ENCODE results near the gene HEXA. TPM values are rescaled to one million over a fixed set of nuclear protein-coding genes. Genes with fewer than 3 reads are reported as not detected.
A peak's percentile ranks its signal among the peaks of the same experiment; 100 is the strongest.

Gene HEXA
- total and polyA plus RNA-seq, 4 donors, result 38.1 to 69.0 (median 52.7) TPM

DNA sequence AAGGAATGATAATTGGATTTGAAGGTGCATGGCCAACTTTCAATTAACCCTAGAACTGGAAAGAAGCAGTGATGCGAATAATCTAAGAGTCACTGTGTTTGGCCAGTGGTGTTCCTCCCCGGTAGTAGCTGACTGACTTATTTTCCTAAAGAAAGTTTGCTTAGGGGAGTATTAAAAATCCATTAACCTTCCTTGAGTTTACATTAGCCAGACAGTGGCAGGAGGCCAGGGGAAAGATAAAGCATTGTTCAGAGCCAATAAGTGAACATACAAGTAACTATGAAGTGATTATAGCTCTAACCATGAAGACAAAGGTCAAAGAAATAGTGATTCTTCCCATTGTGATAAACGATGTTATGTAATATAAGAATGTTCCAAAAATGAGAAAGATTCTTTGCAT is 13.4 kb upstream of the HEXA start:
- Histone ChIP-seq H3K9me3 (ENCODE audit: control insufficient read depth in 4 of 4, low read length in 3 of 4) (no peaks in the 10 kb centered on the region), H3K9ac (ENCODE audit: low read depth in 1 of 2, low read length in 2 of 2) (no peak overlapping the region), H3K4me3 (ENCODE audit: low read depth in 1 of 3, low read length in 3 of 3) (no peak overlapping the region), H3K4me1 (ENCODE audit: control insufficient read depth in 4 of 4, insufficient read depth in 4 of 4, low read length in 3 of 4) (no peaks in the 10 kb centered on the region), H3K36me3 (ENCODE audit: control insufficient read depth in 4 of 4, insufficient read depth in 3 of 4, low read depth in 1 of 4, low read length in 3 of 4) (no peaks in the 10 kb centered on the region), H3K27me3 (ENCODE audit: control insufficient read depth in 4 of 4, insufficient read depth in 4 of 4, low read length in 3 of 4) (no peaks in the 10 kb centered on the region), H3K27ac (ENCODE audit: low read depth in 1 of 2, low read length in 2 of 2) (no peak overlapping the region)
- no peak for DNase-seq (ENCODE audit: low spot score)
- TF ChIP-seq RAD21 (IDR thresholded peaks at IDR 0.05), result no peak
- no peak for TF ChIP-seq JUND (IDR thresholded peaks at IDR 0.05)
- TF ChIP-seq, protein P1, sequence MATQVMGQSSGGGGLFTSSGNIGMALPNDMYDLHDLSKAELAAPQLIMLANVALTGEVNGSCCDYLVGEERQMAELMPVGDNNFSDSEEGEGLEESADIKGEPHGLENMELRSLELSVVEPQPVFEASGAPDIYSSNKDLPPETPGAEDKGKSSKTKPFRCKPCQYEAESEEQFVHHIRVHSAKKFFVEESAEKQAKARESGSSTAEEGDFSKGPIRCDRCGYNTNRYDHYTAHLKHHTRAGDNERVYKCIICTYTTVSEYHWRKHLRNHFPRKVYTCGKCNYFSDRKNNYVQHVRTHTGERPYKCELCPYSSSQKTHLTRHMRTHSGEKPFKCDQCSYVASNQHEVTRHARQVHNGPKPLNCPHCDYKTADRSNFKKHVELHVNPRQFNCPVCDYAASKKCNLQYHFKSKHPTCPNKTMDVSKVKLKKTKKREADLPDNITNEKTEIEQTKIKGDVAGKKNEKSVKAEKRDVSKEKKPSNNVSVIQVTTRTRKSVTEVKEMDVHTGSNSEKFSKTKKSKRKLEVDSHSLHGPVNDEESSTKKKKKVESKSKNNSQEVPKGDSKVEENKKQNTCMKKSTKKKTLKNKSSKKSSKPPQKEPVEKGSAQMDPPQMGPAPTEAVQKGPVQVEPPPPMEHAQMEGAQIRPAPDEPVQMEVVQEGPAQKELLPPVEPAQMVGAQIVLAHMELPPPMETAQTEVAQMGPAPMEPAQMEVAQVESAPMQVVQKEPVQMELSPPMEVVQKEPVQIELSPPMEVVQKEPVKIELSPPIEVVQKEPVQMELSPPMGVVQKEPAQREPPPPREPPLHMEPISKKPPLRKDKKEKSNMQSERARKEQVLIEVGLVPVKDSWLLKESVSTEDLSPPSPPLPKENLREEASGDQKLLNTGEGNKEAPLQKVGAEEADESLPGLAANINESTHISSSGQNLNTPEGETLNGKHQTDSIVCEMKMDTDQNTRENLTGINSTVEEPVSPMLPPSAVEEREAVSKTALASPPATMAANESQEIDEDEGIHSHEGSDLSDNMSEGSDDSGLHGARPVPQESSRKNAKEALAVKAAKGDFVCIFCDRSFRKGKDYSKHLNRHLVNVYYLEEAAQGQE (IDR thresholded peaks at IDR 0.05), result no peak
- no peak for TF ChIP-seq YY1 (IDR thresholded peaks at IDR 0.05)
- TF ChIP-seq HNF4G (IDR thresholded peaks at IDR 0.05), result no peak
- TF ChIP-seq EGR1 (IDR thresholded peaks at IDR 0.05; ENCODE audit: low read depth in 2 of 2), result no peak
- TF ChIP-seq TAF1 (conservative IDR thresholded peaks at IDR 0.05), result no peak
- 54% methylated on average over 3 of the region's 3 CpGs for WGBS

GRCh38 chr15:72387741-72388140 is 11.9 kb upstream of the HEXA start:
- DNase-seq (ENCODE audit: low spot score), result no peak
- H3K9ac ChIP-seq (ENCODE audit: low read depth in 1 of 2, low read length in 2 of 2), result no peak overlapping the region

GRCh38 chr15:72382146-72382545 is 6.3 kb upstream of the HEXA start:
- H3K27me3 ChIP-seq (ENCODE audit: control insufficient read depth in 4 of 4, insufficient read depth in 4 of 4, low read length in 3 of 4), result no peaks in the 10 kb centered on the region
- no peak for DNase-seq (ENCODE audit: low spot score)
- H3K4me1 ChIP-seq (ENCODE audit: control insufficient read depth in 4 of 4, insufficient read depth in 4 of 4, low read length in 3 of 4), result no peaks in the 10 kb centered on the region
- no peaks in the 10 kb centered on the region for H3K9me3 ChIP-seq (ENCODE audit: control insufficient read depth in 4 of 4, low read length in 3 of 4)
- no peak overlapping the region for H3K4me3 ChIP-seq (ENCODE audit: low read depth in 1 of 3, low read length in 3 of 3)
- H3K36me3 ChIP-seq (ENCODE audit: control insufficient read depth in 4 of 4, insufficient read depth in 3 of 4, low read depth in 1 of 4, low read length in 3 of 4), result no peaks in the 10 kb centered on the region
- no peak overlapping the region for H3K27ac ChIP-seq (ENCODE audit: low read depth in 1 of 2, low read length in 2 of 2)
- WGBS, result 66% methylated on average over 2 of the region's 2 CpGs
- H3K9ac ChIP-seq (ENCODE audit: low read depth in 1 of 2, low read length in 2 of 2), result no peak overlapping the region
- TF ChIP-seq, protein P2, sequence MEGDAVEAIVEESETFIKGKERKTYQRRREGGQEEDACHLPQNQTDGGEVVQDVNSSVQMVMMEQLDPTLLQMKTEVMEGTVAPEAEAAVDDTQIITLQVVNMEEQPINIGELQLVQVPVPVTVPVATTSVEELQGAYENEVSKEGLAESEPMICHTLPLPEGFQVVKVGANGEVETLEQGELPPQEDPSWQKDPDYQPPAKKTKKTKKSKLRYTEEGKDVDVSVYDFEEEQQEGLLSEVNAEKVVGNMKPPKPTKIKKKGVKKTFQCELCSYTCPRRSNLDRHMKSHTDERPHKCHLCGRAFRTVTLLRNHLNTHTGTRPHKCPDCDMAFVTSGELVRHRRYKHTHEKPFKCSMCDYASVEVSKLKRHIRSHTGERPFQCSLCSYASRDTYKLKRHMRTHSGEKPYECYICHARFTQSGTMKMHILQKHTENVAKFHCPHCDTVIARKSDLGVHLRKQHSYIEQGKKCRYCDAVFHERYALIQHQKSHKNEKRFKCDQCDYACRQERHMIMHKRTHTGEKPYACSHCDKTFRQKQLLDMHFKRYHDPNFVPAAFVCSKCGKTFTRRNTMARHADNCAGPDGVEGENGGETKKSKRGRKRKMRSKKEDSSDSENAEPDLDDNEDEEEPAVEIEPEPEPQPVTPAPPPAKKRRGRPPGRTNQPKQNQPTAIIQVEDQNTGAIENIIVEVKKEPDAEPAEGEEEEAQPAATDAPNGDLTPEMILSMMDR (IDR thresholded peaks at IDR 0.05; ENCODE audit: low read depth, low read length, missing input control), result peak; percentile 33
- TF ChIP-seq RAD21 (IDR thresholded peaks at IDR 0.05), result peak; percentile 45 to 71
- no peak for TF ChIP-seq MAX (IDR thresholded peaks at IDR 0.05)
- no peak for TF ChIP-seq FOXA2 (IDR thresholded peaks at IDR 0.05)

More at GRCh38 chr15:72387741-72388140, 11.9 kb upstream of the HEXA start:
- Histone ChIP-seq H3K9me3 (ENCODE audit: control insufficient read depth in 4 of 4, low read length in 3 of 4) (no peaks in the 10 kb centered on the region), H3K27me3 (ENCODE audit: control insufficient read depth in 4 of 4, insufficient read depth in 4 of 4, low read length in 3 of 4) (no peaks in the 10 kb centered on the region), H3K4me3 (ENCODE audit: low read depth in 1 of 3, low read length in 3 of 3) (no peak overlapping the region), H3K4me1 (ENCODE audit: control insufficient read depth in 4 of 4, insufficient read depth in 4 of 4, low read length in 3 of 4) (no peaks in the 10 kb centered on the region), H3K36me3 (ENCODE audit: control insufficient read depth in 4 of 4, insufficient read depth in 3 of 4, low read depth in 1 of 4, low read length in 3 of 4) (no peaks in the 10 kb centered on the region), H3K27ac (ENCODE audit: low read depth in 1 of 2, low read length in 2 of 2) (no peak overlapping the region)
- no peak for TF ChIP-seq HNF4A (conservative IDR thresholded peaks at IDR 0.05)
- no peak for TF ChIP-seq TAF1 (conservative IDR thresholded peaks at IDR 0.05)
- no peak for TF ChIP-seq YY1 (IDR thresholded peaks at IDR 0.05)
- no peak for TF ChIP-seq JUND (IDR thresholded peaks at IDR 0.05)
- TF ChIP-seq EGR1 (IDR thresholded peaks at IDR 0.05; ENCODE audit: low read depth in 2 of 2), result no peak
- TF ChIP-seq RAD21 (IDR thresholded peaks at IDR 0.05), result no peak
